ENCODE data around the gene RNASE8. TPM values are rescaled to one million over a fixed set of nuclear protein-coding genes. Genes with fewer than 3 reads are reported as not detected.

Gene RNASE8
- total and polyA plus RNA-seq, 9 donors = not detected

DNA sequence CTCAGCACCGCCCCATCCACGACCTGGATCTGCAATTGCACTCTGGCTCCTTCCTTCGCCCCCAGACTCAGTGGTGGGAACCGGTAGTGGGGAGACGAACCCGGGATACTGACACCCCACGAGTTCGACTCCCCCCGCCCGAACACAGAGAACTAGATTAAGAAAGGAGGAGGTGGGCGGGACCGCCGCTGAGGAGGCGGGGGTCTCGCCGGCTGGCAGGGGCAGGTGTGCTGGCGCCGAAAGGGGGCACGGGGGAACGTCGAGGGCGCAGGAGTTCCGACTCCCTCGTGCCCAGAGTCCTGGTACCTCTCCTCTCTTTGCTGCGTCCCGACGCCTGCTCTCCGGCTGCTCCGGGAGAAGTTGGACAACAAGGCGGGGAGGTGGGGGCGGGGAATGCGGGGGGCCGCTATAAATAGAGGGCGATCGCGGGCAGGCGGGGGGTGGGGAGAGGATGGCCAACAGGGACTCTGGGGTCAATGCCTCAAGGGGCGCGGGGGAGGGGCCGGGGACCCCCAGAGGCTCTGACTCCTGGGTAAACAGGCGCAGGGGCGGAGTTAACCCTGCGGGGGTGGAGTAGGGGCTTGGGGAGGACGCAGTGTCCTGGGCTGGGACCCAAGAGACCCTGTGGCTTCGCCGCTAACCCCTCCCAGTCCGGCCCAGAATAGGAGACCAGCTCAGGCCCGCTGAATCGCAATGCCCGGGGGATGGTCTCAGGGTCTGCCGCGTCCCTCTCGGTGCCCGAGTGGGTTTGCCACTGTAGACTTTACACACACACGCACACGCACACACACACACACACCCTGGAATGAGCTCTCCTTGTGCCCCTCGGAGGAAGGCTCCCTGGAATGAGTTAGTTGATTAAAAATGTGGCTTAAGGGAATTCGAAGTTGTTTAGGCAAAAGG lies 32.0 kb upstream of the RNASE8 start:
- H3K9me3 ChIP-seq = no peaks in the 10 kb centered on the region
- H3K27ac ChIP-seq = peak overlapping the region; percentile 90 to 97
- WGBS, 3 donors = 1 to 2% (median 1%) methylated on average over 50 to 58 of the region's 58 CpGs
- H3K36me3 ChIP-seq = no peaks in the 10 kb centered on the region
- TF ChIP-seq CTCF (IDR thresholded peaks at IDR 0.05) = no peak
- TF ChIP-seq POLR2A (IDR thresholded peaks at IDR 0.05) = peak; percentile 17
- TF ChIP-seq EP300 (IDR thresholded peaks at IDR 0.05) = no peak
- peak overlapping the region; percentile 93 for H3K4me3 ChIP-seq
- peak; percentile 94 to 98 (median 96) for DNase-seq
- intact Hi-C loops (cut with DNase I) = loop anchor here in 2 of 4 donors (10.0 kb wide), 2 partner anchors 51 to 341 kb away; partner anchors contain the start of genes ANG (in 1 of the 2) and RNASE4 (in 1 of the 2)
- peaks cover 9% of the 10 kb centered on the region for H3K4me1 ChIP-seq (ENCODE audit: insufficient read depth)
- no peaks in the 10 kb centered on the region for H3K27me3 ChIP-seq

DNA sequence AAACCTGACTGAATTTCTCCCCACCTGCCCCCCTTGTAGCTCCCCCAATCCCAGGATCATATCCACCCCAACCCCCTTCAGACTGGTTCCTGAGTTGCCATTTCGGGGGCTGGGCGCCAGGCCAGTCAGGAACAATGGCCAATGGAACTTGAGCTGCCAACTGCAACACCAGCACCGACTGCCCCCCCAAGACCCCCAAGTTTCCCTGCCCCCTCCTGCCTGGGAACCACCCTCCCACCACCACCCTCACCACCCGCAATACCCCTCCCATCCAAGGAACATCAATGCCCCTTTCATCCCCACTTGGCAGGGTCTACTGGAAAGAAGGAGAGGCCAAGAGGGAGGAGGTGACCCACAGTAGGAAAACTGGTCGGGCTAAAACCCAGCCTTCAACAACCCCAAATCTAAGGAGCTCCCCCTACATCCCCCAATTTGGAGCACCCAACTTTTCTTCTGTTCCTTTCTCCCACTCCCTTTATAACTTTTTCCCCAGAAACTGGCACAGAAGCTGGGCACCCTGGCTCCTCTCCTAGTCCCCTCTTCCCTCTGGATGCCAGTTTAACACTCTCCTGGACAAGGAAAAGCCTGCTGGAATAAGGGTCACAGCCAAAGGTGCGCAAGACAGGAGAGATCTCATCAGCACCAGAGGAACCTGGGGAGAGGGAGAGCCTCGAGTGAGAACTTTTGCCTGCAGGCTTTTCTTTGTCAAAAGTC lies 31.2 kb upstream of the RNASE8 start:
- Histone ChIP-seq H3K27me3 (no peaks in the 10 kb centered on the region), H3K27ac (peak overlapping the region; percentile 90 to 97), H3K4me3 (peak overlapping the region; percentile 93), H3K36me3 (no peaks in the 10 kb centered on the region), H3K4me1 (ENCODE audit: insufficient read depth) (peaks cover 9% of the 10 kb centered on the region), H3K9me3 (no peaks in the 10 kb centered on the region)
- 40 to 46% (median 44%) methylated on average over 7 of the region's 7 CpGs for WGBS, 3 donors
- DNase-seq = peak in 4 of 5 donors; percentile 53 to 75 (median 66)
- no peak for TF ChIP-seq EP300 (IDR thresholded peaks at IDR 0.05)
- TF ChIP-seq CTCF (IDR thresholded peaks at IDR 0.05) = no peak
- no peak for TF ChIP-seq POLR2A (IDR thresholded peaks at IDR 0.05)
- intact Hi-C loops (cut with DNase I) = loop anchor here in 2 of 4 donors (10.0 kb wide), 2 partner anchors 52 to 342 kb away; partner anchors contain the start of genes ANG (in 1 of the 2) and RNASE4 (in 1 of the 2)

DNA sequence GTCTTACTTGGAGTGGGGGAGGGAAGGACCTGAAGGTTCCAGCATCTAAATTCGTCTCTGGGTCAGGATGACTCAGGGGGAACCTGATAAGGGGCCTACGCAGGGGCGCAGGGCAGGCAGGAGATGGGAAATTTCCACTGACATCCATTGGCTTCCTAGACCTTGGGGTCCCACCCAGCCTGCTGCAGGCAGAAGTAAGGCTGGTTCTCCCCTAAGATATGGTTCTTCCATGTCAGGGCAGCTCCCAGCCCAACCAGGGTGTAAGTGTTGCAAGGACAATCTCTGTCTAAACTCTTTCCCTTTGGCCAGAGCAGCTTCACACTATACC lies 30.7 kb upstream of the RNASE8 start:
- peak; percentile 51 to 74 (median 69) for DNase-seq
- Histone ChIP-seq H3K36me3 (no peaks in the 10 kb centered on the region), H3K27ac (peak overlapping the region; percentile 90 to 97), H3K27me3 (no peaks in the 10 kb centered on the region), H3K4me1 (ENCODE audit: insufficient read depth) (peaks cover 13% of the 10 kb centered on the region), H3K4me3 (no peak overlapping the region), H3K9me3 (no peaks in the 10 kb centered on the region)
- TF ChIP-seq CTCF (IDR thresholded peaks at IDR 0.05) (no peak), EP300 (IDR thresholded peaks at IDR 0.05) (no peak), POLR2A (IDR thresholded peaks at IDR 0.05) (no peak)
- 8 to 17% (median 11%) methylated on average over 3 of the region's 3 CpGs for WGBS, 3 donors
- intact Hi-C loops (cut with DNase I) = loop anchor here in 2 of 4 donors (10.0 kb wide), 2 partner anchors 52 to 342 kb away; partner anchors contain the start of genes ANG (in 1 of the 2) and RNASE4 (in 1 of the 2)

DNA sequence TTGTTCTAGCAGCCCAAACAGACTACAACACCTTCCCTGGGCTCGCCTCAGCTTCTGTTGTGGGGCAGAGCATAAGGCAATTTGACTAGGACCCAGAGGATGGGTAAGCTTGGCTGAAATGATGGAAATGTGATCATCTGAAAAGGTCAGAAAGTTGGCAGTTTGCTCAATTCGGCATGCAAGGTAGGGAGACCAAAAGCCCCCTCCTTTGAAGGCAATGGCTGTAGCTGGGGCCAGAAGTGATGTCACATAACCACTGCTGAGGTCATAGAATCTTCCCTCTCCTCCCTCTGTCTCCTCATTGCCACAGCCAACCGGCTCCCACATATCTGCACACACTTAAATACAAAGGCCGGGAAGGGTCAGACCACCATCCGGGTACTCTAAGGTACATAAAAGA lies 27.7 kb upstream of the RNASE8 start, which contains the start of gene TPPP2:
TSS of gene TPPP2 (plus strand) at position 301 of the 400 bp plus-strand sequence. CDS start 365 bp downstream, outside the sequence.
- Histone ChIP-seq H3K4me1 (ENCODE audit: insufficient read depth) (peaks cover 21% of the 10 kb centered on the region), H3K9me3 (no peaks in the 10 kb centered on the region), H3K36me3 (no peaks in the 10 kb centered on the region), H3K27ac (no peak within 1 kb of the TSS), H3K4me3 (no peak within 1 kb of the TSS), H3K27me3 (no peaks in the 10 kb centered on the region)
- no peak for DNase-seq
- TF ChIP-seq CTCF (IDR thresholded peaks at IDR 0.05) (no peak), EP300 (IDR thresholded peaks at IDR 0.05) (no peak), POLR2A (IDR thresholded peaks at IDR 0.05) (no peak)
- intact Hi-C loops (cut with DNase I) = loop anchor here in 2 of 4 donors (10.0 kb wide), 2 partner anchors 55 to 345 kb away; partner anchors contain the start of genes ANG (in 1 of the 2) and RNASE4 (in 1 of the 2)
- WGBS, 3 donors = 88 to 92% (median 91%) methylated on average over 5 of the region's 5 CpGs
